GM12892 (cell line): ENCODE data around the gene TTC28.

ENCODE experiments used
- POLR2A ChIP-seq: IDR thresholded peaks from 2 replicates; pipeline ENCODE4 v1.6.1; 2011; ENCODE audit warnings: low read depth, low read length, control low read depth
- POLR2AphosphoS5 ChIP-seq: IDR thresholded peaks from 2 replicates; pipeline ENCODE4 v1.6.1; 2011; ENCODE audit warnings: low read depth, low read length, control low read depth

DNA sequence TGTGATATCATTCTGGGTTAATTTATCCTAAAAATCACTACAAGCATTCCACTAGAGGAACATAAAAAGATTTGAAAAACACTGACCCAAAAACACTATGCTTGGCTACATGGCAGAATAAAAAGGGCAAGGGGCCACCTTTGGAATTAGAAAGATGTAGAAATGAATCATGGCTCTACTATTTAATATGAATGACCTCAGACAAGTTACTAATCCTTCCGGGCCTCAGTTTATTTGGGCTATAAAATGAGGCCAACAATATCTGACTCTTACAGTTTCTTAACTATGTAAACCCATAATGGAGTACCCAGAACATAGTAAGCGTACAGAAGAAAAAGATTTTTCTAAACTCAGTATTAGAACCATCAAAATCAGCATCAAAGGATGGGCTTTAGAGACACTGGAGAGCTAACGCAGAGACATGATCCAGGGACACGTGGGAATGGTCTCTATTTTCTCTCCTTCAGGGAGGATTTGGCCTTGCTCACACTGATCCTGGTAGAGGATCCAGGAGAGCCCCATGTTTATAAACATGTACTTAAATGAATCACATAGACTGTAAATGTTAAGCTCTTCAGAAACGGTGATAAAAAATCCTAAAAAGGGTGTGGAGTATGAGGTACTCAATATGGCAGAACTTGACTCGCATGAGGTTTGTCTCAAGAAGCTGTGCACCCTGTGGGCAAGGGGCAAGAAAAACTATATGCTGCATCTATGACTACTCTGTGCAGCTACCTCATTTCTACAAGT, 472.2 kb downstream of the TTC28 start:
- no peak for TF ChIP-seq POLR2A
- no peak for TF ChIP-seq POLR2AphosphoS5
